Muscle of leg (tissue), 11 donors: ENCODE data around the gene RCOR1. TPM values are rescaled to one million over a fixed set of nuclear protein-coding genes. Genes with fewer than 3 reads are reported as not detected.

Experiments
- DNase-seq: peaks from one replicate; pipeline ENCODE4 v3.0.0; 2013
- H3K27ac ChIP-seq: one replicate; pipeline ENCODE4 v1.5.1; 2013; ENCODE audit warnings: mild to moderate bottlenecking, low read length, control low read depth
- H3K27me3 ChIP-seq: one replicate; pipeline ENCODE4 v1.6.1; 2013; ENCODE audit warnings: low read length; ENCODE audit not compliant: control insufficient read depth, insufficient read depth
- H3K36me3 ChIP-seq: one replicate; pipeline ENCODE4 v1.6.1; 2013; ENCODE audit warnings: low read length; ENCODE audit not compliant: control insufficient read depth, insufficient read depth
- H3K4me1 ChIP-seq: one replicate; pipeline ENCODE4 v1.6.1; 2013; ENCODE audit warnings: low read length; ENCODE audit not compliant: control insufficient read depth, insufficient read depth
- H3K4me3 ChIP-seq: one replicate; pipeline ENCODE4 v1.5.1; 2013; ENCODE audit warnings: low read length, control low read depth
- H3K9me3 ChIP-seq: replicated peaks from 2 replicates; pipeline ENCODE4 v1.6.1; 2013; ENCODE audit warnings: low read depth, low read length; ENCODE audit not compliant: control insufficient read depth
- WGBS: methylation state at CpG from one replicate; pipeline ENCODE4 v1.1.5; 2013; ENCODE audit warnings: missing lambda C conversion rate; ENCODE audit not compliant: insufficient coverage; 5-methylcytosine and 5-hydroxymethylcytosine counted together
- polyA plus RNA-seq, 8 donors: library from polyadenylated mRNA; unstranded; fragments of 120-200 nt; gene quantifications; one replicate each; pipeline versions ENCODE4 v1.2.1 to v1.2.3, GENCODE V29; 2013; ENCODE audit warnings: inconsistent platforms in 1 of 8, low replicate concordance in 1 of 8; ENCODE audit not compliant: insufficient read length in 8 of 8, insufficient read depth in 1 of 8
- total RNA-seq: library from RNA; stranded (reverse); fragments of 120-200 nt; gene quantifications from one replicate; pipeline ENCODE4 v1.2.4, GENCODE V29; 2013

RCOR1 gene
- total and polyA plus RNA-seq, 9 donors: 16.2 to 38.7 (median 29.4) TPM

- Histone ChIP-seq H3K27me3 (no peaks in the 10 kb centered on the region), H3K9me3 (peaks cover 3% of the 10 kb centered on the region), H3K27ac (no peak overlapping the region), H3K36me3 (no peaks in the 10 kb centered on the region), H3K4me1 (no peaks in the 10 kb centered on the region), H3K4me3 (no peak overlapping the region)
- DNase-seq: no peak
- WGBS: no CpG with 5 or more reads among the region's 3 CpGs
Measured at GRCh38 chr14:102652194-102652593, 59.7 kb downstream of the RCOR1 start.

- no peak for DNase-seq
- H3K27me3 ChIP-seq: no peaks in the 10 kb centered on the region
- H3K36me3 ChIP-seq: no peaks in the 10 kb centered on the region
- no peak overlapping the region for H3K4me3 ChIP-seq
- 100% methylated on average over 2 of the region's 4 CpGs for WGBS
- peaks cover 3% of the 10 kb centered on the region for H3K9me3 ChIP-seq
- H3K4me1 ChIP-seq: no peaks in the 10 kb centered on the region
- no peak overlapping the region for H3K27ac ChIP-seq
Measured at GRCh38 chr14:102654298-102654697, 61.8 kb downstream of the RCOR1 start.

GRCh38 chr14:102655137-102655536 lies 62.7 kb downstream of the RCOR1 start:
- no peaks in the 10 kb centered on the region for H3K27me3 ChIP-seq
- H3K4me1 ChIP-seq: no peaks in the 10 kb centered on the region
- no peaks in the 10 kb centered on the region for H3K36me3 ChIP-seq
- DNase-seq: no peak
- no peak overlapping the region for H3K4me3 ChIP-seq
- H3K9me3 ChIP-seq: peaks cover 3% of the 10 kb centered on the region
- peak overlapping the region; percentile 42 for H3K27ac ChIP-seq

- H3K4me3 ChIP-seq: no peak overlapping the region
- no peaks in the 10 kb centered on the region for H3K27me3 ChIP-seq
- peaks cover 2% of the 10 kb centered on the region for H3K4me1 ChIP-seq
- H3K9me3 ChIP-seq: no peaks in the 10 kb centered on the region
- WGBS: 100% methylated on average over 1 of the region's 4 CpGs
- no peaks in the 10 kb centered on the region for H3K36me3 ChIP-seq
- DNase-seq: no peak
- H3K27ac ChIP-seq: no peak overlapping the region
Measured at GRCh38 chr14:102659797-102660196, 67.3 kb downstream of the RCOR1 start.

- Histone ChIP-seq H3K36me3 (no peaks in the 10 kb centered on the region), H3K4me1 (peaks cover 2% of the 10 kb centered on the region), H3K9me3 (no peaks in the 10 kb centered on the region), H3K27ac (no peak overlapping the region), H3K27me3 (no peaks in the 10 kb centered on the region), H3K4me3 (no peak overlapping the region)
- 96% methylated on average over 3 of the region's 4 CpGs for WGBS
- no peak for DNase-seq
Measured at GRCh38 chr14:102661614-102662013, 69.2 kb downstream of the RCOR1 start.

- Histone ChIP-seq H3K9me3 (no peaks in the 10 kb centered on the region), H3K4me1 (peaks cover 2% of the 10 kb centered on the region), H3K4me3 (no peak overlapping the region), H3K27me3 (no peaks in the 10 kb centered on the region), H3K27ac (no peak overlapping the region), H3K36me3 (no peaks in the 10 kb centered on the region)
- no peak for DNase-seq
- 82% methylated on average over 4 of the region's 7 CpGs for WGBS
Measured at GRCh38 chr14:102662636-102663430, 70.4 kb downstream of the RCOR1 start.

GRCh38 chr14:102663440-102663839 lies 71.0 kb downstream of the RCOR1 start:
- no peak overlapping the region for H3K4me3 ChIP-seq
- peaks cover 2% of the 10 kb centered on the region for H3K4me1 ChIP-seq
- no peaks in the 10 kb centered on the region for H3K36me3 ChIP-seq
- no peak for DNase-seq
- no peaks in the 10 kb centered on the region for H3K9me3 ChIP-seq
- no peak overlapping the region for H3K27ac ChIP-seq
- no peaks in the 10 kb centered on the region for H3K27me3 ChIP-seq
- 92% methylated on average over 3 of the region's 3 CpGs for WGBS

GRCh38 chr14:102665621-102666020 lies 73.2 kb downstream of the RCOR1 start:
- no peak for DNase-seq
- Histone ChIP-seq H3K4me3 (no peak overlapping the region), H3K27ac (no peak overlapping the region), H3K4me1 (peaks cover 2% of the 10 kb centered on the region), H3K27me3 (no peaks in the 10 kb centered on the region), H3K36me3 (no peaks in the 10 kb centered on the region), H3K9me3 (no peaks in the 10 kb centered on the region)
- WGBS: no CpG with 5 or more reads among the region's 2 CpGs

GRCh38 chr14:102666635-102667034 lies 74.2 kb downstream of the RCOR1 start:
- no peaks in the 10 kb centered on the region for H3K9me3 ChIP-seq
- WGBS: 100% methylated on average over 1 of the region's 5 CpGs
- peaks cover 2% of the 10 kb centered on the region for H3K4me1 ChIP-seq
- H3K4me3 ChIP-seq: no peak overlapping the region
- no peak overlapping the region for H3K27ac ChIP-seq
- no peaks in the 10 kb centered on the region for H3K36me3 ChIP-seq
- DNase-seq: no peak
- no peaks in the 10 kb centered on the region for H3K27me3 ChIP-seq

- no peak for DNase-seq
- WGBS: 45% methylated on average over 1 of the region's 2 CpGs
- no peaks in the 10 kb centered on the region for H3K4me1 ChIP-seq
- no peaks in the 10 kb centered on the region for H3K9me3 ChIP-seq
- no peaks in the 10 kb centered on the region for H3K27me3 ChIP-seq
- H3K36me3 ChIP-seq: no peaks in the 10 kb centered on the region
- no peak overlapping the region for H3K4me3 ChIP-seq
- H3K27ac ChIP-seq: no peak overlapping the region
Measured at GRCh38 chr14:102667703-102668102, 75.3 kb downstream of the RCOR1 start.
